HepG2 (cell line): ENCODE measurements around the gene TPSD1. TPM values are rescaled to one million over a fixed set of nuclear protein-coding genes. Genes with fewer than 3 reads are reported as not detected.

Experiments used
- ELK4 ChIP-seq: sonication (generic); formaldehyde crosslinking; IDR thresholded peaks from 2 replicates; pipeline ENCODE4 v1.9.0; 2021; ENCODE audit warnings: missing genetic modification reagents, borderline replicate concordance
- ETV5 ChIP-seq: IDR thresholded peaks from 2 replicates; pipeline ENCODE4 v1.6.1; 2018; ENCODE audit warnings: missing biosample characterization, missing genetic modification reagents, inconsistent platforms, borderline replicate concordance
- KMT2B ChIP-seq: IDR thresholded peaks from 2 replicates; pipeline ENCODE4 v1.6.1; 2016; ENCODE audit warnings: missing genetic modification reagents, missing compliant biosample characterization
- ZNF121 ChIP-seq: sonication (generic); formaldehyde crosslinking; IDR thresholded peaks from 2 replicates; pipeline ENCODE4 v1.5.0; 2020; ENCODE audit warnings: mild to moderate bottlenecking, missing genetic modification reagents
- ZNF333 ChIP-seq: sonication (generic); formaldehyde crosslinking; IDR thresholded peaks from 2 replicates; pipeline ENCODE4 v1.4.0; 2020; ENCODE audit warnings: mild to moderate bottlenecking, missing genetic modification reagents, borderline replicate concordance
- ZNF816 ChIP-seq: sonication (generic); formaldehyde crosslinking; IDR thresholded peaks from 2 replicates; pipeline ENCODE4 v1.8.0; 2022; ENCODE audit warnings: missing genetic modification reagents, mild to moderate bottlenecking, borderline replicate concordance
- ZNF883 ChIP-seq: sonication (generic); formaldehyde crosslinking; IDR thresholded peaks from 2 replicates; pipeline ENCODE4 v1.5.1; 2020; ENCODE audit warnings: mild to moderate bottlenecking, missing genetic modification reagents; ENCODE audit errors: not compliant biosample characterization
- ZZZ3 ChIP-seq: sonication (generic); formaldehyde crosslinking; IDR thresholded peaks from 2 replicates; pipeline ENCODE4 v1.4.0; 2020; ENCODE audit warnings: missing genetic modification reagents, mild to moderate bottlenecking, borderline replicate concordance
- polyA plus RNA-seq, 8 experiments: library from polyadenylated mRNA; depleted of rRNA in 3 of 8; stranded (reverse) in 7 of 8; unstranded in 1 of 8; fragments of >200 nt; fragmentation: Illumina TruSeq in 4 of 8; extraction: Trizol in 4 of 8; gene quantifications; 2 replicates each; pipeline versions ENCODE4 v1.2.1 to v1.2.3, GENCODE V29; 2011 to 2016; ENCODE audit warnings: low read depth in 4 of 8, missing spikeins in 1 of 8, mixed read lengths in 1 of 8; ENCODE audit not compliant: insufficient read depth in 1 of 8
- total RNA-seq, 5 experiments: library from RNA; depleted of rRNA; stranded (reverse); fragments of >200 nt; fragmentation: Illumina TruSeq; extraction: Trizol; gene quantifications; 2 replicates each; pipeline ENCODE4 v1.2.3, GENCODE V29; 2016; ENCODE audit warnings: low read depth in 1 of 5
- TF ChIP-seq, protein P1 (sequence below): sonication (generic); formaldehyde crosslinking; IDR thresholded peaks from 2 replicates; pipeline ENCODE4 v1.4.0; 2020; ENCODE audit warnings: mild to moderate bottlenecking, missing genetic modification reagents
- TF ChIP-seq, protein P2 (sequence below): sonication (generic); formaldehyde crosslinking; IDR thresholded peaks from 2 replicates; pipeline ENCODE4 v1.4.0; 2020; ENCODE audit warnings: mild to moderate bottlenecking, missing genetic modification reagents
- TF ChIP-seq, protein P3 (sequence below): sonication (generic); formaldehyde crosslinking; IDR thresholded peaks from 2 replicates; pipeline ENCODE4 v1.5.0; 2020; ENCODE audit warnings: missing genetic modification reagents, mild to moderate bottlenecking, borderline replicate concordance
- TF ChIP-seq, protein P4 (sequence below): sonication (generic); formaldehyde crosslinking; IDR thresholded peaks from 2 replicates; pipeline ENCODE4 v1.5.1; 2020; ENCODE audit warnings: mild to moderate bottlenecking, missing genetic modification reagents, moderate library complexity

The TPSD1 gene
- total and polyA plus RNA-seq, 2 of the 13 experiments (the other 11 are each of a cell fraction or from before 2014, with no cell fraction given), result not detected

DNA sequence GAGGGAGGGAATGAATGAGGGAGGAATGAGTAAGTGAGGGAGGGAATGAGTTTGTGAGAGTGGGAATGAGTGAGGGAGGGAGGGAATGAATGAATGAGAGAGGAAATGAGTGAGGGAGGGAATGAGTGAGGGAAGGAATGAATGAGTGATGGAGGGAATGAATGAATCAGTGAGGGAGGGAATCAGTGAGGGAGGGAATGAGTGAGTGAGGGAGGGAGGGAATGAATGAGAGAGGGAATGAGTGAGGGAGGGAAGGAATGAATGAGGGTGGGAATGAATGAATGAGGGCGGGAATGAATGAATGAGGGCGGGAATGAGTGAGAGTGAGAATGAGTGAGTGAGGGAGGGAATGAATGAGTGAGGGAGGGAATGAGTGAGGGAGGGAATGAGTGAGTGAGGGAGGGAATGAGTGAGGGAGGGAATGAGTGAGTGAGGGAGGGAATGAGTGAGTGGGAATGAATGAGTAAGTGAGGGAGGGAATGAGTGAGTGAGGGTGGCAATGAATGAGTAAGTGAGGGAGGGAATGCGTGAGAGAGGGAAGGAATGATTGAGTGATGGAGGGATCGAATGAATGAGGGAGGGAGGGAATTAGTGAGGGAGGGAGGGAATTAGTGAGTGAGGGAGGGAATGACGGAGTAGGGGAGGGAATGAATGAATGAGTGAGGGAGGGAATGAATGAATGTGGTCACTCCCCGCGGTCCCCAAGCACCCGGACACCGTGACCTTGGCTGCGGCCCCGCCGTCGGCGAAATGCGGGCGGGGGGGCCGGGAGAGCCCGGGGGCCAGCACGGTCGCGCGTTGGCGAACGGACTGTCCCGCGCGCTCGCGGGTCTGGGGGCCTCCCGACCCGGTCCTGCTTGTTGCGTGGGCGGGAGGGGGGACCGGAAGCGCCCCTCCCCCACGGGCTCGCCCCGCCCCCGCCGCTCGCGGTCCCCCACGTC, 52.4 kb downstream of the TPSD1 start (continued):
- TF ChIP-seq, protein P1, sequence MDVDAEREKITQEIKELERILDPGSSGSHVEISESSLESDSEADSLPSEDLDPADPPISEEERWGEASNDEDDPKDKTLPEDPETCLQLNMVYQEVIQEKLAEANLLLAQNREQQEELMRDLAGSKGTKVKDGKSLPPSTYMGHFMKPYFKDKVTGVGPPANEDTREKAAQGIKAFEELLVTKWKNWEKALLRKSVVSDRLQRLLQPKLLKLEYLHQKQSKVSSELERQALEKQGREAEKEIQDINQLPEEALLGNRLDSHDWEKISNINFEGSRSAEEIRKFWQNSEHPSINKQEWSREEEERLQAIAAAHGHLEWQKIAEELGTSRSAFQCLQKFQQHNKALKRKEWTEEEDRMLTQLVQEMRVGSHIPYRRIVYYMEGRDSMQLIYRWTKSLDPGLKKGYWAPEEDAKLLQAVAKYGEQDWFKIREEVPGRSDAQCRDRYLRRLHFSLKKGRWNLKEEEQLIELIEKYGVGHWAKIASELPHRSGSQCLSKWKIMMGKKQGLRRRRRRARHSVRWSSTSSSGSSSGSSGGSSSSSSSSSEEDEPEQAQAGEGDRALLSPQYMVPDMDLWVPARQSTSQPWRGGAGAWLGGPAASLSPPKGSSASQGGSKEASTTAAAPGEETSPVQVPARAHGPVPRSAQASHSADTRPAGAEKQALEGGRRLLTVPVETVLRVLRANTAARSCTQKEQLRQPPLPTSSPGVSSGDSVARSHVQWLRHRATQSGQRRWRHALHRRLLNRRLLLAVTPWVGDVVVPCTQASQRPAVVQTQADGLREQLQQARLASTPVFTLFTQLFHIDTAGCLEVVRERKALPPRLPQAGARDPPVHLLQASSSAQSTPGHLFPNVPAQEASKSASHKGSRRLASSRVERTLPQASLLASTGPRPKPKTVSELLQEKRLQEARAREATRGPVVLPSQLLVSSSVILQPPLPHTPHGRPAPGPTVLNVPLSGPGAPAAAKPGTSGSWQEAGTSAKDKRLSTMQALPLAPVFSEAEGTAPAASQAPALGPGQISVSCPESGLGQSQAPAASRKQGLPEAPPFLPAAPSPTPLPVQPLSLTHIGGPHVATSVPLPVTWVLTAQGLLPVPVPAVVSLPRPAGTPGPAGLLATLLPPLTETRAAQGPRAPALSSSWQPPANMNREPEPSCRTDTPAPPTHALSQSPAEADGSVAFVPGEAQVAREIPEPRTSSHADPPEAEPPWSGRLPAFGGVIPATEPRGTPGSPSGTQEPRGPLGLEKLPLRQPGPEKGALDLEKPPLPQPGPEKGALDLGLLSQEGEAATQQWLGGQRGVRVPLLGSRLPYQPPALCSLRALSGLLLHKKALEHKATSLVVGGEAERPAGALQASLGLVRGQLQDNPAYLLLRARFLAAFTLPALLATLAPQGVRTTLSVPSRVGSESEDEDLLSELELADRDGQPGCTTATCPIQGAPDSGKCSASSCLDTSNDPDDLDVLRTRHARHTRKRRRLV (CRISPR knock-in tag), result no peak
- TF ChIP-seq KMT2B (no peak), ELK4 (CRISPR knock-in tag) (no peak), ZNF883 (CRISPR knock-in tag) (no peak), ZNF121 (CRISPR knock-in tag) (no peak), ZNF816 (CRISPR knock-in tag) (0 out of 2 replicates have a peak, but pooled peaks have one; percentile 11), ZZZ3 (CRISPR knock-in tag) (no peak), ETV5 (CRISPR knock-in tag) (peak; percentile 72; the same call in 1 of the 2 replicates), ZNF333 (CRISPR knock-in tag) (no peak)
- TF ChIP-seq, protein P2, sequence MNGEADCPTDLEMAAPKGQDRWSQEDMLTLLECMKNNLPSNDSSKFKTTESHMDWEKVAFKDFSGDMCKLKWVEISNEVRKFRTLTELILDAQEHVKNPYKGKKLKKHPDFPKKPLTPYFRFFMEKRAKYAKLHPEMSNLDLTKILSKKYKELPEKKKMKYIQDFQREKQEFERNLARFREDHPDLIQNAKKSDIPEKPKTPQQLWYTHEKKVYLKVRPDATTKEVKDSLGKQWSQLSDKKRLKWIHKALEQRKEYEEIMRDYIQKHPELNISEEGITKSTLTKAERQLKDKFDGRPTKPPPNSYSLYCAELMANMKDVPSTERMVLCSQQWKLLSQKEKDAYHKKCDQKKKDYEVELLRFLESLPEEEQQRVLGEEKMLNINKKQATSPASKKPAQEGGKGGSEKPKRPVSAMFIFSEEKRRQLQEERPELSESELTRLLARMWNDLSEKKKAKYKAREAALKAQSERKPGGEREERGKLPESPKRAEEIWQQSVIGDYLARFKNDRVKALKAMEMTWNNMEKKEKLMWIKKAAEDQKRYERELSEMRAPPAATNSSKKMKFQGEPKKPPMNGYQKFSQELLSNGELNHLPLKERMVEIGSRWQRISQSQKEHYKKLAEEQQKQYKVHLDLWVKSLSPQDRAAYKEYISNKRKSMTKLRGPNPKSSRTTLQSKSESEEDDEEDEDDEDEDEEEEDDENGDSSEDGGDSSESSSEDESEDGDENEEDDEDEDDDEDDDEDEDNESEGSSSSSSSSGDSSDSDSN (CRISPR knock-in tag), result no peak
- TF ChIP-seq, protein P3, sequence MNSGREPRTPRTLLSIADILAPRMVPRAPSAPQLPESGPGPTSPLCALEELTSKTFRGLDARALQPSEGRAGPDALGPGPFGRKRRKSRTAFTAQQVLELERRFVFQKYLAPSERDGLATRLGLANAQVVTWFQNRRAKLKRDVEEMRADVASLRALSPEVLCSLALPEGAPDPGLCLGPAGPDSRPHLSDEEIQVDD (CRISPR knock-in tag), result no peak
- TF ChIP-seq, protein P4, sequence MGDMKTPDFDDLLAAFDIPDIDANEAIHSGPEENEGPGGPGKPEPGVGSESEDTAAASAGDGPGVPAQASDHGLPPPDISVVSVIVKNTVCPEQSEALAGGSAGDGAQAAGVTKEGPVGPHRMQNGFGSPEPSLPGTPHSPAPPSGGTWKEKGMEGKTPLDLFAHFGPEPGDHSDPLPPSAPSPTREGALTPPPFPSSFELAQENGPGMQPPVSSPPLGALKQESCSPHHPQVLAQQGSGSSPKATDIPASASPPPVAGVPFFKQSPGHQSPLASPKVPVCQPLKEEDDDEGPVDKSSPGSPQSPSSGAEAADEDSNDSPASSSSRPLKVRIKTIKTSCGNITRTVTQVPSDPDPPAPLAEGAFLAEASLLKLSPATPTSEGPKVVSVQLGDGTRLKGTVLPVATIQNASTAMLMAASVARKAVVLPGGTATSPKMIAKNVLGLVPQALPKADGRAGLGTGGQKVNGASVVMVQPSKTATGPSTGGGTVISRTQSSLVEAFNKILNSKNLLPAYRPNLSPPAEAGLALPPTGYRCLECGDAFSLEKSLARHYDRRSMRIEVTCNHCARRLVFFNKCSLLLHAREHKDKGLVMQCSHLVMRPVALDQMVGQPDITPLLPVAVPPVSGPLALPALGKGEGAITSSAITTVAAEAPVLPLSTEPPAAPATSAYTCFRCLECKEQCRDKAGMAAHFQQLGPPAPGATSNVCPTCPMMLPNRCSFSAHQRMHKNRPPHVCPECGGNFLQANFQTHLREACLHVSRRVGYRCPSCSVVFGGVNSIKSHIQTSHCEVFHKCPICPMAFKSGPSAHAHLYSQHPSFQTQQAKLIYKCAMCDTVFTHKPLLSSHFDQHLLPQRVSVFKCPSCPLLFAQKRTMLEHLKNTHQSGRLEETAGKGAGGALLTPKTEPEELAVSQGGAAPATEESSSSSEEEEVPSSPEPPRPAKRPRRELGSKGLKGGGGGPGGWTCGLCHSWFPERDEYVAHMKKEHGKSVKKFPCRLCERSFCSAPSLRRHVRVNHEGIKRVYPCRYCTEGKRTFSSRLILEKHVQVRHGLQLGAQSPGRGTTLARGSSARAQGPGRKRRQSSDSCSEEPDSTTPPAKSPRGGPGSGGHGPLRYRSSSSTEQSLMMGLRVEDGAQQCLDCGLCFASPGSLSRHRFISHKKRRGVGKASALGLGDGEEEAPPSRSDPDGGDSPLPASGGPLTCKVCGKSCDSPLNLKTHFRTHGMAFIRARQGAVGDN (CRISPR knock-in tag), result 0 out of 2 replicates have a peak, but pooled peaks have one; percentile 3
